Measurements from ENCODE around the gene CCNH.

DNA sequence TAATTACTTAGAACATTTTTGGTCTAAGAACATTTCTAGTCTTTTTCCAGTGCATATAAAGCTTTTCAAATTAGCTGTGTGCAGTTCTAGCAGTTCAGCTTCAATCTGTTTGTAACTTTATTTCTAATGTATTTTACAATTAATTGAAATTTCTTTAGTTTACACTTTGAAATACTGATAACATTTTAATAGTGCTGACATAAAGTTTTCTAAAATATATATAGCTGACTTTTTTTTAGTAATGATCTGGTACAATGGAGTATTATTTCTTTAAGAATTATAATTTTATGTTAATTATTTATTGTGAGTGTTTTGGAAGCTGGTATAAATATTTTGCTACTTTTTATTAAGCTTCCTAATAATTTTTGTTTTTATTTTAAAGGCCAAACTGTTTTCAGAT is 43.3 kb downstream of the CCNH start:
- no peak for TF ChIP-seq CTCF (conservative IDR thresholded peaks at IDR 0.05)
- TF ChIP-seq ZFX (IDR thresholded peaks at IDR 0.05) = no peak
